Measurements from ENCODE around the gene GANAB. TPM values are rescaled to one million over a fixed set of nuclear protein-coding genes. Genes with fewer than 3 reads are reported as not detected.

The GANAB gene
- total and polyA plus RNA-seq, 2 of the 13 experiments (the other 11 are each of a cell fraction or from before 2014, with no cell fraction given): 99.5 to 234 TPM

DNA sequence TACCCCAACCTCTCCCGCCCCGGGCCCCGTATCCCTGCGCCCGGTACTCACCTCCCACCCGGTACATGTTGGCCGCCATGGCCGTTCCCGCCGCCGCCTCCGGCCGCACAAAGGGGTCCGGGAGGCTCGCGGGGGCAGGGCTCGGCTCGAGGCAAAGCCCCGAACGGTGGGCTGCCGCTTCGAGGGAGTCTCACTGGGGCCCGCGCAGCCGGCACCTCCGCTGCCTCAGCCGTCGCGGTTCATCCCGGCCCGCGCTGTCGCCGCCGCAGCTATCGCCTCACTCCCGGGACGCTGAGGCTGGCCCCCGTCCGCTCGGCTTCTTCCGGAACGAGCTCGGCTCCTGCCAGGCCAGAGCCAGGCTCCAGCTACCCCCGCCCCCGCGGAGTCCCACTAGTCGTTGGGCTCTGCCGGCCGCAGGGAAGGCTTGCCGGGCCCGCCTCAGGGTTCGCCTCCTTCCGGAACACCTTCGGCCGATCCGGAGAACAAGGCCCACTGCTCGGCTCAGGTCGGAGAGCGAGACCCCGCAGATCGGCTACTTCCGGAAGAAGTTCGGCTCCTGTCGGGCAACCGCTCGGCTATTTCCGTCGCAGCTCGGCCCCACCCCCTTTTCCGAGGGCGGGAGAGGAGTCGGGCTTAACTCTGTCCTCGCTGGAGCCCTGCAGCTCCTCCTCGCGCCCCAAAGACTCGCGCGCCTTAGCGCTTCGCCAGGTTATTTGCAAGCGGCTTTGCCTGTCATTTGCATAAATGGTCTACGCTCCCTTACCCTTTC, 44.9 kb downstream of the GANAB start, which contains the start of gene MTA2 (continued):
- TF ChIP-seq, protein P1, sequence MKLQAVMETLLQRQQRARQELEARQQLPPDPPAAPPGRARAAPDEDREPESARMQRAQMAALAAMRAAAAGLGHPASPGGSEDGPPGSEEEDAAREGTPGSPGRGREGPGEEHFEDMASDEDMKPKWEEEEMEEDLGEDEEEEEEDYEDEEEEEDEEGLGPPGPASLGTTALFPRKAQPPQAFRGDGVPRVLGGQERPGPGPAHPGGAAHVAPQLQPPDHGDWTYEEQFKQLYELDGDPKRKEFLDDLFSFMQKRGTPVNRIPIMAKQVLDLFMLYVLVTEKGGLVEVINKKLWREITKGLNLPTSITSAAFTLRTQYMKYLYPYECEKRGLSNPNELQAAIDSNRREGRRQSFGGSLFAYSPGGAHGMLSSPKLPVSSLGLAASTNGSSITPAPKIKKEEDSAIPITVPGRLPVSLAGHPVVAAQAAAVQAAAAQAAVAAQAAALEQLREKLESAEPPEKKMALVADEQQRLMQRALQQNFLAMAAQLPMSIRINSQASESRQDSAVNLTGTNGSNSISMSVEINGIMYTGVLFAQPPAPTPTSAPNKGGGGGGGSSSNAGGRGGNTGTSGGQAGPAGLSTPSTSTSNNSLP (IDR thresholded peaks at IDR 0.05; ENCODE audit: low read depth, low read length): no peak
- TF ChIP-seq, protein P2, sequence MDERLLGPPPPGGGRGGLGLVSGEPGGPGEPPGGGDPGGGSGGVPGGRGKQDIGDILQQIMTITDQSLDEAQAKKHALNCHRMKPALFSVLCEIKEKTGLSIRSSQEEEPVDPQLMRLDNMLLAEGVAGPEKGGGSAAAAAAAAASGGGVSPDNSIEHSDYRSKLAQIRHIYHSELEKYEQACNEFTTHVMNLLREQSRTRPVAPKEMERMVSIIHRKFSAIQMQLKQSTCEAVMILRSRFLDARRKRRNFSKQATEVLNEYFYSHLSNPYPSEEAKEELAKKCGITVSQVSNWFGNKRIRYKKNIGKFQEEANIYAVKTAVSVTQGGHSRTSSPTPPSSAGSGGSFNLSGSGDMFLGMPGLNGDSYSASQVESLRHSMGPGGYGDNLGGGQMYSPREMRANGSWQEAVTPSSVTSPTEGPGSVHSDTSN (CRISPR knock-in tag; IDR thresholded peaks at IDR 0.05): no peak
- TF ChIP-seq RELA (CRISPR knock-in tag; IDR thresholded peaks at IDR 0.05): no peak; the same call in 1 of the 2 replicates
- no peak for TF ChIP-seq ZNF761 (CRISPR knock-in tag; conservative IDR thresholded peaks at IDR 0.05)
- peak; percentile 60; the same call in 1 of the 2 replicates for TF ChIP-seq YEATS4 (CRISPR knock-in tag; IDR thresholded peaks at IDR 0.05; ENCODE audit: borderline replicate concordance)
- peak; percentile 90; the same call in 1 of the 2 replicates for TF ChIP-seq HOXA9 (CRISPR knock-in tag; IDR thresholded peaks at IDR 0.05; ENCODE audit: borderline replicate concordance)
- TF ChIP-seq PHB2 (IDR thresholded peaks at IDR 0.05; ENCODE audit: partially characterized antibody): no peak
- peak; percentile 14; the same call in 1 of the 2 replicates for TF ChIP-seq ZNF768 (CRISPR knock-in tag; IDR thresholded peaks at IDR 0.05)
- TF ChIP-seq PPARG (CRISPR knock-in tag; conservative IDR thresholded peaks at IDR 0.05): 0 out of 2 replicates have a peak, but pooled peaks have one; percentile 25
- TF ChIP-seq KLF15 (CRISPR knock-in tag; IDR thresholded peaks at IDR 0.05; ENCODE audit: borderline replicate concordance): no peak
- peak in 1 of 2 experiments; percentile 72; a peak in 2 of 4 replicates for TF ChIP-seq POLR2A (IDR thresholded peaks at IDR 0.05; ENCODE audit: insufficient read depth in 1 of 2, low read depth in 2 of 2, low read length in 2 of 2)
- no peak for TF ChIP-seq CREB1 (IDR thresholded peaks at IDR 0.05)
- no peak for TF ChIP-seq CREB1 (CRISPR knock-in tag; IDR thresholded peaks at IDR 0.05)
- TF ChIP-seq, protein P3, sequence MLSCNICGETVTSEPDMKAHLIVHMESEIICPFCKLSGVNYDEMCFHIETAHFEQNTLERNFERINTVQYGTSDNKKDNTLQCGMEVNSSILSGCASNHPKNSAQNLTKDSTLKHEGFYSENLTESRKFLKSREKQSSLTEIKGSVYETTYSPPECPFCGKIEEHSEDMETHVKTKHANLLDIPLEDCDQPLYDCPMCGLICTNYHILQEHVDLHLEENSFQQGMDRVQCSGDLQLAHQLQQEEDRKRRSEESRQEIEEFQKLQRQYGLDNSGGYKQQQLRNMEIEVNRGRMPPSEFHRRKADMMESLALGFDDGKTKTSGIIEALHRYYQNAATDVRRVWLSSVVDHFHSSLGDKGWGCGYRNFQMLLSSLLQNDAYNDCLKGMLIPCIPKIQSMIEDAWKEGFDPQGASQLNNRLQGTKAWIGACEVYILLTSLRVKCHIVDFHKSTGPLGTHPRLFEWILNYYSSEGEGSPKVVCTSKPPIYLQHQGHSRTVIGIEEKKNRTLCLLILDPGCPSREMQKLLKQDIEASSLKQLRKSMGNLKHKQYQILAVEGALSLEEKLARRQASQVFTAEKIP (CRISPR knock-in tag; IDR thresholded peaks at IDR 0.05; ENCODE audit: borderline replicate concordance): no peak
- TF ChIP-seq, protein P4, sequence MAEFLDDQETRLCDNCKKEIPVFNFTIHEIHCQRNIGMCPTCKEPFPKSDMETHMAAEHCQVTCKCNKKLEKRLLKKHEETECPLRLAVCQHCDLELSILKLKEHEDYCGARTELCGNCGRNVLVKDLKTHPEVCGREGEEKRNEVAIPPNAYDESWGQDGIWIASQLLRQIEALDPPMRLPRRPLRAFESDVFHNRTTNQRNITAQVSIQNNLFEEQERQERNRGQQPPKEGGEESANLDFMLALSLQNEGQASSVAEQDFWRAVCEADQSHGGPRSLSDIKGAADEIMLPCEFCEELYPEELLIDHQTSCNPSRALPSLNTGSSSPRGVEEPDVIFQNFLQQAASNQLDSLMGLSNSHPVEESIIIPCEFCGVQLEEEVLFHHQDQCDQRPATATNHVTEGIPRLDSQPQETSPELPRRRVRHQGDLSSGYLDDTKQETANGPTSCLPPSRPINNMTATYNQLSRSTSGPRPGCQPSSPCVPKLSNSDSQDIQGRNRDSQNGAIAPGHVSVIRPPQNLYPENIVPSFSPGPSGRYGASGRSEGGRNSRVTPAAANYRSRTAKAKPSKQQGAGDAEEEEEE (CRISPR knock-in tag; IDR thresholded peaks at IDR 0.05; ENCODE audit: borderline replicate concordance): no peak
- no peak for TF ChIP-seq REXO4 (CRISPR knock-in tag; IDR thresholded peaks at IDR 0.05; ENCODE audit: borderline replicate concordance)
- TF ChIP-seq, protein P5, sequence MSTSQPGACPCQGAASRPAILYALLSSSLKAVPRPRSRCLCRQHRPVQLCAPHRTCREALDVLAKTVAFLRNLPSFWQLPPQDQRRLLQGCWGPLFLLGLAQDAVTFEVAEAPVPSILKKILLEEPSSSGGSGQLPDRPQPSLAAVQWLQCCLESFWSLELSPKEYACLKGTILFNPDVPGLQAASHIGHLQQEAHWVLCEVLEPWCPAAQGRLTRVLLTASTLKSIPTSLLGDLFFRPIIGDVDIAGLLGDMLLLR (CRISPR knock-in tag; IDR thresholded peaks at IDR 0.05): peak; percentile 64; the same call in 1 of the 2 replicates
- peak; percentile 6; the same call in 1 of the 2 replicates for TF ChIP-seq CBFB (CRISPR knock-in tag; IDR thresholded peaks at IDR 0.05)
- no peak for TF ChIP-seq ZNF431 (CRISPR knock-in tag; IDR thresholded peaks at IDR 0.05; ENCODE audit: borderline replicate concordance, low read depth)
- TF ChIP-seq, protein P6, sequence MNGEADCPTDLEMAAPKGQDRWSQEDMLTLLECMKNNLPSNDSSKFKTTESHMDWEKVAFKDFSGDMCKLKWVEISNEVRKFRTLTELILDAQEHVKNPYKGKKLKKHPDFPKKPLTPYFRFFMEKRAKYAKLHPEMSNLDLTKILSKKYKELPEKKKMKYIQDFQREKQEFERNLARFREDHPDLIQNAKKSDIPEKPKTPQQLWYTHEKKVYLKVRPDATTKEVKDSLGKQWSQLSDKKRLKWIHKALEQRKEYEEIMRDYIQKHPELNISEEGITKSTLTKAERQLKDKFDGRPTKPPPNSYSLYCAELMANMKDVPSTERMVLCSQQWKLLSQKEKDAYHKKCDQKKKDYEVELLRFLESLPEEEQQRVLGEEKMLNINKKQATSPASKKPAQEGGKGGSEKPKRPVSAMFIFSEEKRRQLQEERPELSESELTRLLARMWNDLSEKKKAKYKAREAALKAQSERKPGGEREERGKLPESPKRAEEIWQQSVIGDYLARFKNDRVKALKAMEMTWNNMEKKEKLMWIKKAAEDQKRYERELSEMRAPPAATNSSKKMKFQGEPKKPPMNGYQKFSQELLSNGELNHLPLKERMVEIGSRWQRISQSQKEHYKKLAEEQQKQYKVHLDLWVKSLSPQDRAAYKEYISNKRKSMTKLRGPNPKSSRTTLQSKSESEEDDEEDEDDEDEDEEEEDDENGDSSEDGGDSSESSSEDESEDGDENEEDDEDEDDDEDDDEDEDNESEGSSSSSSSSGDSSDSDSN (CRISPR knock-in tag; IDR thresholded peaks at IDR 0.05): peak; percentile 92; the same call in 1 of the 2 replicates
